GM19452 (cell line): ENCODE data around the gene CEP131.

Experiments used
- ATAC-seq: cut with Tn5 transposase; IDR thresholded peaks from one replicate; pipeline ENCODE4 v1.9.1; 2021; ENCODE audit not compliant: unreplicated experiment

The CEP131 gene

DNA sequence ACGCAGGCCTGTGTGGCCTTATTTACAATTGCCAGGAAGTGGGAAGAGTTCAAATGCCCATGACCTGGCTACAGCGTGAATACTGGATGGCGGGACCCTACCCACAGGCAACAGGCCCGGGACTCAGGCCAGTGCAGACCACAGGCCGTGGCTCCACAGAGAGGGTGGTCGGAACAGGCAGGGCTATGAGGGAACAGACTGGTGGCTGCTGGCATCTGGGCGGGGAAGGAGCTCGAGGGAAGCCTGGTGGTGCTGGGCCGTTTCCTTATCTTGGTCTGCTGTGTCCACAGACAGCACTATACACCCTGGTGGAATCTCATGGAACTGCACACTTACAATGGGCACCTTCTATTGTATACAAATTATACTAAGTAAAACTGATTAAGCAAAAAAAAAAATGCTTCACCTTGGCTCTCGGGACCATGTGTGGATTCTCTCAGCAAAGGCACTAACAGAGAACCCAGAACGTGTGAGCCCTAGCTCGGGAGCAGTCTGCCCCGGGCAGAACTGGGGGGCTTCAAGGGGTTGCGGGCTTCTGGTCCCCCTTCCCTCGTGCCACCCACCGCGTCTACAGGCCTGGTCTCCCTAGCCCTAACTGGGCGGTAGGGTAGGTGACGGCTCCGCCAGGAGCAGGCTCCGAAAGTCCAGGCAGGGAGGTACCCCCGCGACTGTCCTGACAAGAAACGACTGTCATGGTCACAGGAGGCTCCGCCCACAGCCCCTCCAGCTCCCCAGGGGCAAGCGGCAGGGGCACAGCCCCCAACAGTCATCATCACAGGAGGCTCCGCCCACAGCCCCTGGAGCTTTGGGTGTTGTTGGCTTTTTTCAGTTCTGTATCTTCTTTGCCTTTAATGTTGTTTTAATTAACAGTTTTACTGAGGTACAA, 21.8 kb downstream of the CEP131 start:
- ATAC-seq: no peak

DNA sequence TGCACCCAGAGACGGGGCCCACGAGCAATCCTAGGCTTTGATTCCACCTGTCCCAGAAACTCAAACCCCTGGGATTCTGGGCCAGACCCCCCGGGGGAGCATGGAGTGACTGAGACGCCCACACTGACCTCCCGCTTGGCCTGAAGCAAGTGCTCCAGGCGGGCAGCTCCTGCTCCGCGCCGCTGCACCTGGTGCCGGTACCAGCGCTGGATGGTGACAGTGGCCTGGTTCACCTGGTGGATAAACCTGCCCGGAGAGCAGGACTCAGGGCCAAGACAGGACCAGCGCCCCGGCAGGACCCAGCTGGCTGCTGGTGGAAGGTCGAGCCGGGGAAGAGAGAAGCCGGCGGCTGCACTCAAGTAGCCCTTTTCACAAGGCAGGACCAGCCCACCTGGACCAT, 22.6 kb downstream of the CEP131 start:
- no peak for ATAC-seq

DNA sequence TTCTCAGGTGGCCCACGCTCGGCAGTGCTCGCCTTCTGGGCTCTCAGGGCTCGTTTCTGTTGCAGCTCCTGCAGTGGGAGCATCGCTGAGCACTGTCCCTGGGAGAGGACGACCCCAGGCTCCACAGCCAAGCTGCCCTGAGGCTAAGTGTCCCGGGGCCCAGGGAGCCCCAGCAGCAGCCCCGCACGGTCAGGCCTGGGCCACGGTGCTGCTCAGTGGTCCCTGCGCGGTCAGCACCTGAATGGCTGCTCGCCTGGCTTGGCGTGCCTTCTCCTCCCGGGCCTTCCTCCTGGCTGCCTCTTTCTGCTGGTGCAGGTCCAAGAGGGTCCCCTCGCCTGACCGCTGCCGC, 23.3 kb downstream of the CEP131 start:
- no peak for ATAC-seq

DNA sequence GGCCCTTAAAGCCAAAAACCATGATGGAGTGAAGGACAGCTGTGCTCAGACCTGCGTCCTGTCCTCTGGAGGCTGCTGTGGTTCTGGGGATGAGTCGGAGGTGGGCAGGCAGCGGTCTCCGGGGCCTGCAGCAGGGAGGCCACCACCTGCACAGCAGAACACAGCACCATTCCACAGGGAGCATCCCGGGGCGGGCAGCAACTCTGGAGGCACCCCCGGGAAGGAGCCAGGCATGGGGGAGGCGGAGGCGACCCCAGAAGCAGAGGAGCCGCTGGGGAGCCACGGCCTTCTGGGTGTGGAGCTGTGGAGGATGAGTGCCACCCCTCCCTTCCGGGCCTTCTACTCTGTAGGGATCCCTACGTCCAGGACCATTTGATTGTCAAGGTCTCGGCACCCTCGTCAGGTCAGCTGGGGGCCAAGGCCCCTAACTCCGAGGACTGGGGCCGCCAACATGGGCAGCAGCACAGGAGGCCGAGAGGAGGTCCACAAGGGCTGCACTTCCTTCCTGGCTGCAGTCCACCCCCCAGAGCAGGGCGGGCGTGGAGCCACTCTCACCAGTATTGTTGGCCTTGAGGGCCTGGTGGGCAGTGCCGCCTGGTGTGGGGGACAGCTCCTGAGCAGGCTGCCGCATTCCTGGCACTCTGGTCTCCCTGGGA, 23.8 kb downstream of the CEP131 start:
- no peak for ATAC-seq

DNA sequence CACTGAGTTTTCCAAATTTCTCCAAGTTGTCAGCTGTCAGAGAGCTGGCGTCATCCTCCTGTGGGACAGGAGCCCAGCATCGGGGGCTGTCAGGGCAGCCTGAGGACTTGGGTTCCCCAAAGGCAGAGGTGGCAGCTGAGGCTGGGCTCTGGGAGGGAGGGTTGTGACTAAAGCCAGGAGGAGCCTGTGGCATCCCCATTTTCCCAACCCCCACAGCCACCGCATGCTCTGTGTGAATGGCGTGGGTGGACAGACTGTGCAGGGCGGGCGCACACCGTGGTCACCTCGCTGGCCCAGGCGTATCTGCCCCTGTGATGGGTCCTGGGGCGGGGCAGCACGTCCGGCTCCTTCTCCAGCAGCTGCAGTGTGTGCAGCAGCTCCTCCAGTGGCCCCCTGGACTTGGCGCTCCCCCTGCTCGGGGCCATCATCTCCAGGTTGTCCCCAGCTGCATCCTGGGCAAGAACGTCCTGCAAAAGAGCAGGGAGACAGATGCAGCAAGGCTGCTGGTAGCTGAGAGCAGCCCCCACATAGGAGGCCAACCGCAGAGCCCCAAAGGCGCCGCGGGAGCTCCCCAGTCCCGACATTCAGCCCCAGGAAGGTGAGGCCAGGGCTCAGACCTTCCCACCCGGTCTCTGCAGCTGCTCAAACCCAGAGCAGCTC, 24.8 kb downstream of the CEP131 start:
- no peak for ATAC-seq

DNA sequence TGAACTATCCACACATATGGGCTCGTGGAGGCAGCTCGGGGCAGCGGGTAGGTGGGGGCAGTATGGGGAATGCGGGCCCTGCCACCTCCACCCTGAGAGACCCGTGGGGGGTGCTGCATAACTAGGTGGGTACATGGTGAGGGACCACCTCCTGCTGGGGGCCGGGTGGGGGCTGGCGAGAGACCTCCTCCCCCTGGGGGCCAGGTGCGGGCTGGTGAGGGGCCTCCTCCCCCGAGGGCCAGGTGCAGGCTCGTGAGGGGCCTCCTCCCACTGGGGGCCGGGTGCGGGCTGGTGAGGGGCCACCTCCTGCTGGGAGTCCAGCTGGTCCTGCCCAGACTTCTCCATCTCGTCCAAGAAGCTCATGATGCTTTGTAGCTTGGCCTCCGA, 25.4 kb downstream of the CEP131 start:
- ATAC-seq: no peak

DNA sequence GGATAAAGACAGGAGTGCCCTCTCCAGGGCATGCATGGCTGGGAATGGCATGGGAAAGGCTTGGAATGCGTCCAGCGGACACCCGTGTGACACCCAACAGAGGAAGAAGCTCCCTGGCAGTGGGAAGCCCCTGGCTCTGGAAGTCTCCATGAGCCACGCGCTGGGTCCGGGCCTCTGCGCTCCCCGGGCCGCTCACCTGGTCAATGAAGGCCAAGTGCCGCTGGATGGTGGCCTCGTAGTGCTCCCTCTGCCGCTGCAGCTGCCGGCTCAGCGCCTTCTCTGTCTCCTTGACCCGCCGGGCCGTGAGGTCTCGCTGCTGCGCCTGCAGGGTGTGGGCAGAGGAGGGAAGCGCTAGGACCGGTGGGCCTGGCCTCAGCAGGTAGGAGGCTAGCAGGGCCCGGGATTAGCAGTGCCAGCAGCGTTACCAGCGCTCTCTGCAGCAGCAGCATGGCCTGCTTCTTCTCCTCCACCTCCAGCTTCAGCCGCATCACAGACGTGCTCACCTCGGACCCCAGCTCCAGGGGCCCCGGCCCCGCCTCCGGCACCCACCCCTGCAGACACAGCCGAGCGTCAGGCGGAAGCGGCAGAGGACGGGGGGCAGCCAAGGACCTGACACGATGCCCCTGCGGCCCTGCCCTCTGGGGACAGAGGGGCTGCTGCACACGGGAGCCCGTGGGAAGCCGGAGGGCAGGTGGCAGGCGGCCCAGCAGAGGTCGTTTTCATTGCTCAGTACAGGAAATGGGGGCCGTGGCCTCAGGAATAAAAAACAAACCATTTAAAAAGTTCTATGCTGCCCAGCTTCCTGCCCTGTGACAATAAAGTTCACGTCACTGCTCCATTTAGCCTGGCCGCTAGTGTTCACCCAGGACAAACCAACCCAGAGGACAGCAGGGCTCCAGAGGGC, 26.0 kb downstream of the CEP131 start:
- no peak for ATAC-seq

DNA sequence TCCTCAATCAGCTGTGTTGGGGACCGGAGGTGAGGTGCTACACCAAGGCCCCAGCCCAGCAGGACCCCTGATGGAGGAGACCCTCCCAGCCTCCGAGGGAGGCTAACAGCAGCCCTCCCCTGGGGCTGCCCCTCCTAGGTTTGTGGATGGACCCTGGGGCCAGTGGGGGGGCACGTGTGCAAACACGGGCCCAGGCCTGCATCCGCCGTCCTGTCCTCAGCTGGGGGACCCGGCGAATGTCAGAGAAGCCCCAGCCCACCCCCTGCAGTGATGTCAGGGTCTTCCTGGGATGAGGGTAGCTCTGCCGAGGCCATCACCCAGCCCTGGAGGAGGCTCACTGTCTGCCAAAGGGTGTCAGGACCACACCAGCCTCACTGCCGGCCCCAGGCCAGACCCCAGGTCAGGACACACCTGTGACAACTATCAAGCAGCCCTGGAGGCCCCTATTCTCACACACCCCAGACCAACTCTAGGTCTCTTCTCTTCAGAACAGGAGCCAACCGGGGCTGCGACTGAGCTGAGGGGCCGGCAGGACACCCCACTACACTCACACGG, 26.7 kb downstream of the CEP131 start:
- ATAC-seq: no peak

DNA sequence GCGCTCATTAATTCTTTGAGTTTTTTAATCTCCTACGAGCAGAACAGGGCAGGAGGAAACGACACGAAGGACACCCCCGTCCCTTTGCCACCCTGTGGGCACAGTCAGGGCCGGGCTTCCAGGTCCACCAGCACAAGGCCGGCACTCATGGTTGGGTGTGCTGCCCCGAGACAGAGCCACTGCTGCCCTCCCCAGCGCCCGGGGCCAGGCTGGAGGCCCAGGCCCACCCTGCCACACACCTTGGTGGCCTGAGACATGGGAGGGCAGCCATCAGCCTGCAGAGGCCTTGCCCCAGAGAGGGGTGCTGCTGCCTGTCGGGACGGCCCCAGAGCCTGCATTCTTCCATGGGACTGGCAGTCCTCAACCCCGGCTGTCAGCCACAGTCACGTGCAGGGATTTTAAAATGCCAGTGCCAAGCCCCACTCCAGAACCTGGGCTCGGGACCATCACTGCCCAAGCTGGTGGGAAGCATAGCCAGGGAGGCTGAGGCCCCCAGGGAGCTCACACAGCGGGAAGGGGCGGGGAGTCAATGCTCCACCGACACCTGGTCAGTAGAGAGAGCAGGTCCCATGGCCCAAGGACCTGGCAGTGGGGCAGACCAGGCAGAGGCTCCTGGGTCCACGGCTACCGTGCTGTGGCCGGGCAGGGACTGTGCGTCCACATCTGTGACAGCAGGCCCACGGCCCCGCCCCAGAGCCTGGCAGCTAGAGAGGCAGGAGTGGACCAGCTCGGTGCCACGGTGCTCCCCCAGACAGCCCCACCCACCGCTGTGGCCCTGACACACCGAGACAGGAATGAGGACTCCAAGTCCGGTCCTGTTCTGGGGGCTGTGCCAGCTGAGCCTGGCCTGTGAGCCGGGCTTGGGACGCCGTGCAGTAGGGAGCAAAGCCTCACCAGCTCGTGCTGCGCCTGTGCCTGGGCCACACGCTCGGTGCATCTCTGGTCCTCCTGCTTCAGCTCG, 27.5 kb downstream of the CEP131 start:
- ATAC-seq: no peak

DNA sequence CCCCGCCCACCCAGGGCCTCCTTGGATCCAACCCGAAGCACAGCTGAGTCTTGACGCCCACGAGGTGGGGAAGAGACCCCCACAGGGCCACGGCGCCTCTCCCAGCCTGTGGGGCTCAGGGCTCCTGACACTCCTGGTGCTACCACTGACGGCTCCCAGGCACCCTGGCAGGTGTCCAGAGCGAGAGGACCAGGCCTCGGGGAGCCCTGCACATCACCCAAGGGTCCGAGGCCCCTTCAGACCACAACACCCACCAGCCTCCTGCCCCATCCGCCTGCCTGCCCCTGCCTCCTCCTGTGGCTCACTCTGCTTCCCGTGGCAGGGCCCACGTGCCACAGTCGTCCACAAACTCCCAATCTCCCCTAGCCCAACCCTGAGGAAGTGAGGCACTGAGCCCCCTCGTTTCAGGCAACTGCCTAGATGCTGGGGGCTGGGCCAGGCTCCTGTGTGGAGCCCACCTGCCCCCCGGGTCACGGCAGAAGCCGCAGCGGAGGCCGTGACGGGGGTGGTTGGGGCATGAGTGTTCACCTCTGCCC, 28.5 kb downstream of the CEP131 start:
- no peak for ATAC-seq

DNA sequence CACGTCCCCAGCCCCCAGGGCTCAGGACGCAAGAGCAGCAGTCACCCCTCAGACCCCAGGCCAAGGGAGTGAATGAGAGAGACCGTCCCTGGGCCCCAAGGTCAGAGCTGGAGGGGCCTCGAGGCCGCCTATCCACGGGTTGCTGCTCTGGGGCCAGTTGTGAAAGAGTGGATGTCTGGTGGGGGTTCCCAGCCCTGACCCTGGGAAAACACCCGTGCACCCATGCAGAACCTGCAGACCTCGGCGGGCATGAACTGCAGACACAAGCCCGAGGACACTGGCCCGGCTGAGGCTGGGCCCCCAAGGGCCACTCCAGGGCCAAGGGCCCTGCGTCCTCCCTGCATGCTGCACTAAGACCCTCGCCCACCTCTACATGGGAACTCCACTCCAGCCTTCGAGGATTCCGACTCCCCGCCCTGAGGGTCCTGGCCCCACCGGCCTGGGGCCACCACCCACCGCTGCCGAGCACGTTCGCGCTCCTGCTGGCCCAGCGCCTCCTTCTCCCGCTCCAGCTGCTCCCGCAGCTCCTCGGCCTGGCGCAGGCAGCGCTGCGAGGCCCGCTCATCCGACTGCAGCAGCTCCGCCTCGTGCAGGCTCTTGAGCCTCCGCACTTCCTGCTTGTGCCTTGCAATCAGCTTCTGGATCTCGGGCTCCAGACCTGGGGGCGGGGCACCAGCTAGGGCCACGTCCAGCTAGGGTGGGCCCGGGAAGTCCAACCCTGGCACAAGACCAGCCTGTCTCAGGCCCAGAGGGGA, 29.1 kb downstream of the CEP131 start:
- no peak for ATAC-seq

DNA sequence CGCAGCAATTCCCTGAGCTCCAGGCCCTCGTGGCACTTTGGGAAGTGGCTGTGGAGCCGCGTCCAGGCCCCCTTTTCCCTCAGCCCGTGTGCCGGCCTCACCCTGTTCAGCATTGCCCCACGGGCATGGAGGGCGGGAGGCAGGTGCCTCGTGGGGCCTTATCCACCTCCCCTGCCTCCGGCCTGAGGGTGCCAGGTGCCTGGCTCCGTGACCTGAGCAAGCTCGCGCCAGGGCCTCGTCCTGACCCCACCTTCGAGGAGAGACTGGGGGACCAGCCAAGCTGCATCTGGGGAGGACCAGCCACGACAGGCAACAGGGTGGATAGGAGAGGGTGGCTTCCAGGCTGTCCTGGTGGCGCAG, 29.7 kb downstream of the CEP131 start:
- ATAC-seq: no peak

DNA sequence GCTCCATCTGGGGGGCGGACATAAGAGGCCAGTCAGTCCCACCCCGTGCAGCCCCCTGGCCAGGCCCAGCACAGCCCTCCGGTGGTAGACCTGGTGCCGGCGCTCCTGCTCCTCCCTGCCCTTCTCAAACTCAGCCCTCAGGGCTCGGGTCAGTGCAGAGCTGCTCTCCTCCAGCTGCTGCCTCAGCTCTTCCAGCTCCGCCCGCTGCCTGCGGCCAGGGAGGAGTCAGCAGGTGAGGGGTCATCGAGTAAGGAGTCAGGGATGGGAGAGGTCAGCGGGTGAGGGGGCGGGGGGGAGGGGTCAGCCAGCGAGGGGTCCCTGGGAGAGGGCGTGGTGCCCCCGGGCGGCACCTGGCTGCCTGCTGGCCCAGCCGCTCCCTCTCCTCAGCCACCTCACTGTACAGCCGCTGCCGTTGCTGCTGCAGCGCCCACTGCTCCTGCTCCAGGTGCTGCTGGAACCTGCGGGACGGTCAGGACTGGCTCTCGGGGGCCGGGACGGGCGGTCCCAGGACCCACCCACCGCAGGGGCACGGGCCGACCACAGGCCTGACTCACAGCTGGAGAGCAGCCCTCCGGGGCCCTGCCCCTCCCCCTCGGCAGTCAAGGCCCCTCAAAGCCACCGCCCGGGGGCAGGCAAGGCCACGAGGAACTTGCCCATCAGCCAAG, 30.2 kb downstream of the CEP131 start:
- no peak for ATAC-seq

DNA sequence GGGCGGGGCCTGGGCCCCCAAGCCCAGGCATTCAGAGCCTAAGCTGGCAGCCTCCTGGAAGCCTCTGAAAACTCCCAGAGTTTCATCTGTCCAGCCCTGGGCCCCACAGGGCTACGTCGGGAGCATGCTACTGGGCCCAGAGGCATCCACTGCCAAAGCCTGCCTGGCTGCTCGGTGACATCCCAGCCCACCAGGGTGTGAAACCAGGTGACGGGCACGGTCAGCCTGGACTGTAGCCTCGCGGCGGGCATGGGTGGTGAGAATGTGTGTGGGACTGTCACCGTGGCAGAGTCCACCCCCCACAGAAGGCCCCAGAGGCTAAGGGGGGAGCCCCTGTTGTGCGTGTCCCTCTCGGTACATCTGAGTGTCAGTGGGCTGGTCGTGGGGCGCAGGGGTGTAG, 31.1 kb downstream of the CEP131 start:
- ATAC-seq: no peak

DNA sequence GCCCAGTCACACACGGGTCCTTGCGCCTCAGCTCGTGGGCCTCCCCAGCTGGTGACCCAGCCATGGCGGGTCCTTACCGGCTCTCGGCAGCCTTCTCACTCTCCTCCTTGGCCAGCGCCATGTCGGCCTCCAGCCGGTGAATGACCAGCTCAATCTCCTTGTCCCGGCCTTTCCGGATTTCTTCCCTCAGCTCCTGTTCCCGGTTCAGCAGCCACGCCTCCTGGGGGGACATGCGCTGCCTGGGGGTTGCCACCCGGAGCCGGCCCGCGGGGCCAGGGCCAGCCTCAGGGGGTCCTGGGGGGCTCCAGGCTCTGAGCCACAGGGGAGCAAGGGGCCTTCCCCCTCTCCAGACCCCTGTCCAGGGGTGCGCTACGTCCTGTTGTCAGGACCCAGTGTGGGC, 31.6 kb downstream of the CEP131 start:
- no peak for ATAC-seq

DNA sequence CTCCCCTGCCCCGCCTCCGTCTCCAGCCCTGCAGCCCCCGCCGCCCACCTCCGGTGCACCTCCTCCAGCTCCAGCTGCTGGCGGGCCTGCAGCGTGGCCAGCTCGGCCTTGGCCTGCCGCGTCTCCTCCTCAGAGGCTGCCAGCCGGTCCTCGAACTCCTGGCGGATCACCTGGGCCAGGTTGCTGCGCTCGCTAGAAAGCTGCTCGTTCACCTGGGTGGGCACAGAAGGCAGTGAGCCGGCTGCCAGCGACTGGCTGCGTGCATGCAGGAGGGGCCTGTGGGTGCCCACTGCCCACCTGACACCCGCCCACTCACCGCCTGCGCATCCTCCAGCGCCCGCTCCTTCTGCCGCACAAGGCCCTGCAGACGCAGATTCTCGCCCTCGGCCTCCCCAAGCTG, 32.2 kb downstream of the CEP131 start:
- ATAC-seq: no peak

DNA sequence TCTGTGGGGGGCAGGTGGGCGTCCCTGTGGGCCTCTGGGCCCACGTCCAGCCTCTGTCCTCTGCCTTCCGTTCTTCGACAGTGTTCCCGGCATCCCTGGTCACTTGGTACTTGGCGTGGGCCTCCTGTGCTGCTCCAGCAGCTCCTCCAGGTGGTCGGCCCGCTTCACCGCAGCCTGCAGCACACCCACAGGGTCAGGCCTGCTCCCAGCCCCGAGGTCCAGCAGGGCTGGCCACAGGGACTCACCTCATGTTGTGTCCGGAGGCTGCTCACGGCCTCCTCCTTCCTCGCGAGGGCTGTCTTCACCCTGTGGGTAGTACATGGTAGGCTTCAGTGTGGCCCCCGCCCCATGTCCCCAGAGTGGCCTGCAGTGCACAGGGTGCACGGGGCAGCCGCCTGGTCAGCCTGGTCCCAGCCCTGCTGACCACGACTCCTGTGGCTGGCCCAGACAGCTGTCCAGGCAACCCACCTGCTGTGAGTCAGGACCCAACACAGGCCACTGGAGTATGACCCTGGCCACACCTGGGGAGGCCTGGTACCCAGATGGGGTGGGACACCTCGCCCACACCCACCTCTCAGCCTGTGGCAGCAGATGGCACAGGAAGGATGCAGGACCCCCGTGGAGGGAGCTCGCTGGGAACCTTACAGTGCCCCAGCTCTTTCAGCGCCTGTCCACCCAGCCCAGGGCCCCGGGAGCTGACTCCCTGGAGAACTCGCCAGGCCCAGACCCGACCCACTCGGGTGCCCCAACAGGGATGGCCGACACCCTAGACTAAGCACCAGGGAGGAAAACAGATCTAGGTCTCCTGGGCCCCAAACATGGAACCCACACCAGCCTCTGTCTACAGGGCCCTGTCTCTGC, 32.9 kb downstream of the CEP131 start:
- no peak for ATAC-seq
